ENCODE data around the gene LNX2. TPM values are rescaled to one million over a fixed set of nuclear protein-coding genes. Genes with fewer than 3 reads are reported as not detected.

The LNX2 gene
- total RNA-seq, 2 experiments from 2014 or later = 4.7 to 4.8 TPM

GRCh38 chr13:27625839-27626238, 5.5 kb upstream of the LNX2 start:
- no peaks in the 10 kb centered on the region for H3K9me3 Mint-ChIP-seq (ENCODE audit: low read depth)
- no peak for ATAC-seq
- CTCF ChIA-PET = interaction anchor here (0.6 to 1.0 kb wide), 2 partner anchors 8 to 633 kb away, joined by 3 read pairs; no protein-coding TSS in a partner anchor
- peak overlapping the region; percentile 4 for H3K27ac Mint-ChIP-seq
- H3K36me3 Mint-ChIP-seq (ENCODE audit: low read depth) = peaks cover 62% of the 10 kb centered on the region
- H3K4me1 Mint-ChIP-seq = peaks cover 64% of the 10 kb centered on the region
- H3K4me3 Mint-ChIP-seq = no peak overlapping the region
- no peaks in the 10 kb centered on the region for H3K27me3 Mint-ChIP-seq
- POLR2A ChIA-PET = interaction anchor here (0.6 kb wide), 1 partner anchor 28 kb away, joined by 3 read pairs; no protein-coding TSS in a partner anchor
- no peak for DNase-seq
- intact Hi-C loops (cut with DNase I, micrococcal nuclease) = loop anchor here in 1 of 2 experiments (10.0 kb wide), 1 partner anchor 1441 kb away; no protein-coding TSS in a partner anchor

GRCh38 chr13:27624071-27624470, 3.7 kb upstream of the LNX2 start:
- intact Hi-C loops (cut with DNase I, micrococcal nuclease) = loop anchor here (5.0 to 10.0 kb wide), 3 partner anchors 372 to 1439 kb away; partner anchors contain the start of genes POMP (in 1 of the 2) and RPL21 (in 1 of the 2)
- H3K4me1 Mint-ChIP-seq = peaks cover 61% of the 10 kb centered on the region
- DNase-seq (no peak), ATAC-seq (no peak)
- ChIA-PET CTCF (no interaction called here), POLR2A (interaction anchor here (0.8 kb wide), 1 partner anchor 198 kb away, joined by 3 read pairs; no protein-coding TSS in a partner anchor)
- no peaks in the 10 kb centered on the region for H3K27me3 Mint-ChIP-seq
- peaks cover 55% of the 10 kb centered on the region for H3K36me3 Mint-ChIP-seq (ENCODE audit: low read depth)
- H3K27ac Mint-ChIP-seq = no peak overlapping the region
- H3K9me3 Mint-ChIP-seq (ENCODE audit: low read depth) = no peaks in the 10 kb centered on the region
- peak overlapping the region; percentile 5 for H3K4me3 Mint-ChIP-seq

DNA sequence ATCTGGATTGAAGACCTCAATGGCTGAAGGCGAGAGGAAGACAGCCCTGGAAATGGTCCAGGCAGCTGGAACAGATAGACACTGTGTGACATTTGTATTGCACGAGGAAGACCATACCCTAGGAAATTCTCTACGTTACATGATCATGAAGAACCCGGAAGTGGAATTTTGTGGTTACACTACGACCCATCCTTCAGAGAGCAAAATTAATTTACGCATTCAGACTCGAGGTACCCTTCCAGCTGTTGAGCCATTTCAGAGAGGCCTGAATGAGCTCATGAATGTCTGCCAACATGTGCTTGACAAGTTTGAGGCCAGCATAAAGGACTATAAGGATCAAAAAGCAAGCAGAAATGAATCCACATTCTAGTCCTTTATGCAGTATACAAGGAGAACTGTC, 2.6 kb upstream of the LNX2 start:
- POLR2A ChIA-PET = no interaction called here
- Mint-ChIP-seq H3K27me3 (no peaks in the 10 kb centered on the region), H3K9me3 (ENCODE audit: low read depth) (no peaks in the 10 kb centered on the region), H3K36me3 (ENCODE audit: low read depth) (peaks cover 48% of the 10 kb centered on the region), H3K4me1 (peaks cover 68% of the 10 kb centered on the region), H3K27ac (peak overlapping the region; percentile 88), H3K4me3 (peak overlapping the region; percentile 92)
- ATAC-seq (no peak), DNase-seq (no peak)
- CTCF ChIA-PET = interaction anchor here (0.5 to 1.6 kb wide), 2 partner anchors 9 to 180 kb away, joined by 3 to 6 read pairs; no protein-coding TSS in a partner anchor
- intact Hi-C loops (cut with DNase I, micrococcal nuclease) = loop anchor here (5.0 to 10.0 kb wide), 3 partner anchors 371 to 1438 kb away; partner anchors contain the start of genes POMP (in 1 of the 2) and RPL21 (in 1 of the 2)

DNA sequence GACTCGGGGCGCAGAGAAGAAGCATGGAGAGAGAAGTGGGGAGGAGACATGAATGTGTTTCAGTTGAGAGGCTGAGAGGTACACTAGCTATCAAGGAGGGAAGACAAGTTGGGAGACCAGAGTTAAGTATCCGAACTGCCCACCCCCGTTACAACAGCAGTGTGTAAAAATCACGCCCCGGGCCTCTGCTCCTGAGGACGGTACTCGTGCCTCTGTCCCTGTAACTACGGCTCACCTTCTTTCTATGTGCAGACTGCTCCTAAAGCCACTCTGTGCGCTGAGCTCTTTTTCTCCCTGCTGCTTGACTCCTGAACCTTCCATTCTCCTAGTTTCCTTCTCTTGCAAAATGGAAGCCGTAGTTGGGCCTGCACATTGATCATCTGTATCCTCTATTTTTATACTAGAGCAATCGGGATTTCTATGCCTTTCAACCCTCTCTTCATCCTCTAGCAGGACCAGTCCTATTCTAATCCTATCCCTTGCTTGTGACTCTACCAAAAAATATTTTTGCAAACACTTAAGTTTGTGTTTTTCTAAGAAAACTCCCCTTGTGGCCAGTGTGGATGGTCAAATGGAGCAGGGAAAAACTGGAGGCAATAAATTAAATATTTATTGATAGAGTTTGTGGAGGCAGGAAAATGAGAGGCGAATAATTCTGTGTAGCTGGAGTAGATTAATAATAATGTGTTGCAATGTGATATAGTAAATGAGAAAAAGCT, 1.9 kb upstream of the LNX2 start:
- Mint-ChIP-seq H3K4me3 (peak overlapping the region; percentile 92), H3K4me1 (peaks cover 66% of the 10 kb centered on the region), H3K36me3 (ENCODE audit: low read depth) (peaks cover 44% of the 10 kb centered on the region), H3K27ac (peak overlapping the region; percentile 88), H3K27me3 (no peaks in the 10 kb centered on the region), H3K9me3 (ENCODE audit: low read depth) (no peaks in the 10 kb centered on the region)
- DNase-seq = no peak
- intact Hi-C loops (cut with DNase I, micrococcal nuclease) = loop anchor here (5.0 to 10.0 kb wide), 3 partner anchors 370 to 1437 kb away; partner anchors contain the start of genes POMP (in 1 of the 2) and RPL21 (in 1 of the 2)
- ATAC-seq = no peak
- POLR2A ChIA-PET = no interaction called here
- CTCF ChIA-PET = interaction anchor here (0.5 to 1.6 kb wide), 3 partner anchors 10 to 833 kb away, joined by 3 to 6 read pairs (median 3); no protein-coding TSS in a partner anchor

- Mint-ChIP-seq H3K9me3 (ENCODE audit: low read depth) (no peaks in the 10 kb centered on the region), H3K27ac (peak within 1 kb of the TSS; percentile 91), H3K4me1 (peaks cover 59% of the 10 kb centered on the region), H3K36me3 (ENCODE audit: low read depth) (peaks cover 38% of the 10 kb centered on the region), H3K4me3 (peak within 1 kb of the TSS; percentile 92), H3K27me3 (no peaks in the 10 kb centered on the region)
- intact Hi-C loops (cut with DNase I, micrococcal nuclease) = loop anchor here (1.0 to 10.0 kb wide), 8 partner anchors 171 to 1437 kb away; partner anchors contain the start of genes GTF3A (in 2 of the 2), MTIF3 (in 2 of the 2), PAN3 (in 1 of the 2) and POMP (in 1 of the 2)
- DNase-seq = peak; percentile 88
- peak; percentile 70 for ATAC-seq
- POLR2A ChIA-PET = interaction anchor here (0.9 to 1.3 kb wide), 5 partner anchors 8 to 196 kb away, joined by 3 to 5 read pairs (median 4); no protein-coding TSS in a partner anchor
- CTCF ChIA-PET = interaction anchor here (0.7 to 1.6 kb wide), 3 partner anchors 11 to 832 kb away, joined by 3 to 6 read pairs (median 4); no protein-coding TSS in a partner anchor
Observed at GRCh38 chr13:27621366-27622101, 1.2 kb upstream of the LNX2 start, which contains the start of gene POLR1D. Gene POLR1D (plus strand): TSS chr13:27621892. CDS start chr13:27621984, 92 bp downstream.

DNA sequence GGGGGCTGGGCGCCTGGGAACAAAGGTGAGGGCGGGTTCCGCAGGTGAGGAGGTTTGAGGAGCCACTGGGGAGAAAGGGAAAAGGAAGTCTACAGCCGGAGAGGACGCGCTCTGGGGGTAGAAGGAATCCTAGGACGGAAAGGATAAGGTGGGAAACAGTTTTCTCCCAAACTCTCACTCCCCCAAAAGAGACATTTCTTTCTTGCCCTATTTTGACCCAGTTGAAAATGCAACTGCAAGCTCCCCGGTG, 712 bp upstream of the LNX2 start:
- intact Hi-C loops (cut with DNase I, micrococcal nuclease) = loop anchor here (1.0 to 10.0 kb wide), 8 partner anchors 171 to 1436 kb away; partner anchors contain the start of genes GTF3A (in 2 of the 2), MTIF3 (in 2 of the 2), PAN3 (in 1 of the 2) and POMP (in 1 of the 2)
- Mint-ChIP-seq H3K4me3 (peak overlapping the region; percentile 92), H3K4me1 (peaks cover 55% of the 10 kb centered on the region), H3K9me3 (ENCODE audit: low read depth) (no peaks in the 10 kb centered on the region), H3K36me3 (ENCODE audit: low read depth) (peaks cover 34% of the 10 kb centered on the region), H3K27me3 (no peaks in the 10 kb centered on the region), H3K27ac (peak overlapping the region; percentile 91)
- DNase-seq (no peak), ATAC-seq (no peak)
- ChIA-PET POLR2A (interaction anchor here (0.6 to 1.3 kb wide), 7 partner anchors 8 to 350 kb away, joined by 3 to 5 read pairs (median 3); partner anchors contain the start of gene RASL11A), CTCF (interaction anchor here (0.6 to 2.5 kb wide), 5 partner anchors 22 to 319 kb away, joined by 3 to 9 read pairs (median 4); partner anchors contain the start of gene GTF3A)

DNA sequence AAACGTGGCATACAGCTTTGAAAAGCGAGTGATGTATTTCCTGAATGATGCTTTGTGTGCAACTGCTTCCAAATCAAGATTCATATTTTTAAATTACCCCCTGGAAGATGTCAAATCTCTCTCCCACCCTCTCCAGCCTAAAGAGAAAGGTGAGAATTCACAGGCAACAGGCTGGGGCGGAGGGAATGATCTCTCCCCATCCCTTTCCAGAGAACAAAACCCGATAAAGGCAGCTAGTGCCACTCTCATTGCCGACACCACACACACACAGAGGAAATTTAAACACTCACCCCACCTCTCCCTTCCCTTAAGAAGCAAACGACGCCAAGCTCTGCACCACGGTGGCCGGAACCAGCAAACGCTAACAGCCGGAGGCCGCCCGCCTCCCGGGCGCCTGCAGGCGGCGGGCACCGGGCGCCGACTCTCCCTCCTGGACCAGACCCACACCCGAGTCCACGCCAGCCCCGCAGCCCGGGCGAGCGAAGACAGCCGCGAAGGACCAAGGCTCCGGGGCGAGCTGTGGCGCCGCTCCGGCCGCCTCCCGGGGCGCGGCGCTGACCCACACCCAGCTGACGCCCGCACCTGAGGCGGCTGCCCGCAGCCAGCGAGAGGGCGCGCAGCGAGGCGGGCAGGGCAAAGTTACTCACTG, 477 bp downstream of the LNX2 start:
- Mint-ChIP-seq H3K4me3 (peak overlapping the region; percentile 92), H3K27ac (peak overlapping the region; percentile 84), H3K9me3 (ENCODE audit: low read depth) (no peaks in the 10 kb centered on the region), H3K27me3 (no peaks in the 10 kb centered on the region), H3K36me3 (ENCODE audit: low read depth) (peaks cover 24% of the 10 kb centered on the region), H3K4me1 (peaks cover 44% of the 10 kb centered on the region)
- ChIA-PET CTCF (interaction anchor here (0.6 to 2.5 kb wide), 8 partner anchors 10 to 258 kb away, joined by 3 to 9 read pairs (median 4); partner anchors contain the start of gene GTF3A), POLR2A (interaction anchor here (0.9 kb wide), 1 partner anchor 349 kb away, joined by 3 read pairs; the partner anchor contains the start of gene RASL11A)
- intact Hi-C loops (cut with DNase I, micrococcal nuclease) = loop anchor here (1.0 to 10.0 kb wide), 8 partner anchors 368 to 1435 kb away; partner anchors contain the start of genes RPL21 (in 2 of the 2), PAN3 (in 1 of the 2) and POMP (in 1 of the 2)
- peak; percentile 7 for ATAC-seq
- DNase-seq = peak; percentile 65

DNA sequence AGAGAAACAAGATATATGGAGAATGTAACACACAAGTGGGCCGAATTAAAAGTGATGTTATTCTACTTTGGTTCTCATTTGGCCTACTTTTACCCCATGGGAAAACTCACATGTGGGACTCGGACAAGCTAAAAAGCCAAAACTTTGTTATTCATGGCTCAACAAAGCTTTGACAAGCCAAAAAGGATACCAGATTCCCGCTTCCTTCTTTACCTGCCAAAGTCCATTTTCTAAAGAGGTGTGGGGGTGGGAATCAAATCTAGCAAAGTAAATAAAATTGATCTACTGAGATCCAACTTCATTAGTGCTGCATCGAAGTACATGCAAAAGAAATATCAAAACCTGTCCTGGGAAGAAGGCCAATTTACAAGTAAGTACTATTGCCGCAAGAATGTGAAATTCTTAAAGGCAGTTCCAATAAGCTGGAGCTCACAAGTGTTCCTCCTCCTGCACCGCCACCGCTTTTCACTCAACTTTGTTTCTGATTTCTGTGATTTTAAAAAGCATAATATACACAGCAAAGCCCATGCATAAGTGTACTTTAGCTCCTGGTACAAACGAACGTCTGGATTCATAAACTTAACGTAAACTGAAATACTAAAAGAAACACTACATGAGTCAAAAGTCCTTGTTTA, 1.1 kb downstream of the LNX2 start:
- ATAC-seq = no peak
- Mint-ChIP-seq H3K27ac (peak overlapping the region; percentile 84), H3K9me3 (ENCODE audit: low read depth) (no peaks in the 10 kb centered on the region), H3K4me1 (peaks cover 40% of the 10 kb centered on the region), H3K36me3 (ENCODE audit: low read depth) (peaks cover 21% of the 10 kb centered on the region), H3K4me3 (peak overlapping the region; percentile 92), H3K27me3 (no peaks in the 10 kb centered on the region)
- no peak for DNase-seq
- intact Hi-C loops (cut with DNase I, micrococcal nuclease) = no loop called here
- POLR2A ChIA-PET = no interaction called here
- CTCF ChIA-PET = interaction anchor here (0.6 to 2.5 kb wide), 7 partner anchors 11 to 257 kb away, joined by 3 to 9 read pairs (median 3); partner anchors contain the start of gene GTF3A

DNA sequence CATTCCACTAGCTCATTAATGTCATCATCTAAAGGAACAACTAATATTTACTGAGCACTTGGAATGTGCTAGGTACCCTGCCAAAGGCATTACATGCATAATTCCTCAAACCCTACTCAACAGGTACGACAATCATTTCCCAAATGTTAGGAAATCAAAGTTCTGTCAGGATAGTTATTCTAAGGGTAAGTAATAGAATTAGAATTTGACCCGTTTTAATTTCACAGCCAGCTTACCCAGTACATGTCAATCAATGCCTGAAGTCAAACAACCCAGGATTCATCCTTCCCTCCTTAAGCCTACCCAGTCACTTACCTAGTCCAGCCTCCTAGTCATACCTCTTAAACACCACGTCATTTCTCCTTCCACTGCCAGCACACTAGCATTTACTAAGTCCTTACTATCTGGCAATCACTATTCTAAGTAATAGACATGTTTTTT, 2.4 kb downstream of the LNX2 start:
- Mint-ChIP-seq H3K4me1 (peaks cover 32% of the 10 kb centered on the region), H3K27me3 (no peaks in the 10 kb centered on the region), H3K9me3 (ENCODE audit: low read depth) (no peaks in the 10 kb centered on the region), H3K36me3 (ENCODE audit: low read depth) (peaks cover 13% of the 10 kb centered on the region), H3K27ac (no peak overlapping the region), H3K4me3 (no peak overlapping the region)
- intact Hi-C loops (cut with DNase I, micrococcal nuclease) = no loop called here
- ATAC-seq = no peak
- no peak for DNase-seq
- ChIA-PET POLR2A (no interaction called here), CTCF (no interaction called here)

DNA sequence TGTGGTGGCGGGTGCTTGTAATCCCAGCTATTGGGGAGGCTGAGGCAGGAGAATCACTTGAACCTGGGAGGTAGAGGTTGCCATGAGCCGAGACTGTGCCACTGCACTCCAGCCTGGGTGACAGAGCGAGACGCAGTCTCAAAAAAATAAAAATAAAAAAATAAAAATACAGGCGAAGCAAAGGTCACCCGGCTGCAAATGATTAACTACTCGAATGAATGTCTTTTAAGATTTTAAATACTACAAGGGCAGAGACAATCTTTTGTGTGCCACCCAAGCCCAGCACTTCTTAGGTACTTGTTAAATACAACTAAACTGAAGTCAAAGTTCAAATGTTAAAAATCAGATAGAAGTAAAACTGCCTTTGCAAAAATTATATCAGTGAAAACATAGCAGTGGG, 6.7 kb downstream of the LNX2 start:
- intact Hi-C loops (cut with DNase I, micrococcal nuclease) = loop anchor here in 1 of 2 experiments (5.0 kb wide), 1 partner anchor 41 kb away; no protein-coding TSS in a partner anchor
- no peaks in the 10 kb centered on the region for H3K27me3 Mint-ChIP-seq
- no peak for DNase-seq
- H3K4me3 Mint-ChIP-seq = no peak overlapping the region
- H3K36me3 Mint-ChIP-seq (ENCODE audit: low read depth) = peaks cover 5% of the 10 kb centered on the region
- POLR2A ChIA-PET = no interaction called here
- CTCF ChIA-PET = interaction anchor here (0.5 kb wide), 1 partner anchor 173 kb away, joined by 3 read pairs; no protein-coding TSS in a partner anchor
- no peaks in the 10 kb centered on the region for H3K9me3 Mint-ChIP-seq (ENCODE audit: low read depth)
- H3K4me1 Mint-ChIP-seq = peaks cover 34% of the 10 kb centered on the region
- no peak overlapping the region for H3K27ac Mint-ChIP-seq
- ATAC-seq = no peak

All from activated CD4-positive, alpha-beta T cell treated with anti-CD3 and anti-CD28 coated beads for 36 hours (primary cell).